K562 (cell line): ENCODE data around the gene GAB1. TPM values are rescaled to one million over a fixed set of nuclear protein-coding genes. Genes with fewer than 3 reads are reported as not detected.

Source experiments
- ATAC-seq: fragments of 200-7000 bp; cut with Tn5 transposase; 3 replicates; pipeline ENCODE4 v1.9.1; 2020; ENCODE audit warnings: moderate library complexity
- BruUV-seq: library from RNA; stranded (reverse); fragments of 400-500 nt; replicated peaks from 2 replicates; lab custom pipeline; 2021; lab: Mats Ljungman, UMichigan
- CTCF ChIA-PET: fragments of 300-600 bp; formaldehyde crosslinking; extraction: SDS; loops from one replicate; lab custom pipeline; 2021; ENCODE audit warnings: low intra/inter-chr PET ratio; lab: Yijun Ruan, JAX
- POLR2A ChIA-PET: fragments of 300-600, 350-650 bp; sonication (Branson Sonifier 250); formaldehyde crosslinking; extraction: SDS; loops from one replicate; lab custom pipeline; 2021; ENCODE audit warnings: antibody characterized with exemption, inconsistent platforms; lab: Yijun Ruan, JAX
- DNase-seq, 4 experiments: peaks; one replicate each; pipeline versions ENCODE4 v3.0.0 to v3.0.0-alpha.2; 2011 to 2018; ENCODE audit warnings: low spot score in 3 of 4, mixed read lengths in 3 of 4; ENCODE audit errors: extremely low read depth in 1 of 4
- FAIRE-seq: peaks from 2 replicates; lab custom pipeline; 2011; peaks lifted over from hg19 to GRCh38; lab: Jason Lieb, UNC
- H2AFZ ChIP-seq: 2 replicates; pipeline ENCODE4 v1.6.0; 2011; ENCODE audit warnings: low read depth, low read length, control low read depth, inconsistent platforms
- H3K27ac ChIP-seq: fragments of 200-600 bp; 3 replicates; pipeline ENCODE4 v1.8.0; 2011; ENCODE audit warnings: low read depth, mild to moderate bottlenecking, control low read depth, inconsistent platforms, low read length, moderate library complexity, mixed read lengths; ENCODE audit errors: extremely low read depth
- H3K27me3 ChIP-seq, 2 experiments: fragments of 300-600 bp in 1 of 2; 2 replicates in 1 of 2; 3 replicates in 1 of 2; pipeline versions ENCODE4 v1.6.0 to v1.8.0; 2011; ENCODE audit warnings: inconsistent platforms in 2 of 2, low read length in 2 of 2, mild to moderate bottlenecking in 1 of 2, mixed read lengths in 1 of 2, moderate library complexity in 1 of 2; ENCODE audit not compliant: control insufficient read depth in 2 of 2, insufficient read depth in 2 of 2
- H3K36me3 ChIP-seq: fragments of 300-600 bp; 3 replicates; pipeline ENCODE4 v1.8.0; 2011; ENCODE audit warnings: mild to moderate bottlenecking, low read length, inconsistent platforms; ENCODE audit not compliant: control insufficient read depth, insufficient read depth
- H3K4me1 ChIP-seq, 2 experiments: fragments of 200-600 bp in 1 of 2; replicated peaks in 1 of 2; 2 replicates in 1 of 2; 3 replicates in 1 of 2; pipeline versions ENCODE4 v1.5.1 to v1.8.0; 2011; ENCODE audit warnings: inconsistent platforms in 2 of 2, low read length in 2 of 2, mild to moderate bottlenecking in 1 of 2, mixed read lengths in 1 of 2, moderate library complexity in 1 of 2; ENCODE audit not compliant: control insufficient read depth in 2 of 2, insufficient read depth in 2 of 2
- H3K4me2 ChIP-seq: 2 replicates; pipeline ENCODE4 v1.6.1; 2011; ENCODE audit warnings: low read length, control low read depth, inconsistent platforms, mixed read lengths; ENCODE audit not compliant: insufficient read depth
- H3K4me3 ChIP-seq: fragments of 200-600 bp; sonication (generic), shearing (Covaris generic); 2 replicates; pipeline ENCODE4 v1.5.1; 2016; ENCODE audit warnings: control low read depth, inconsistent platforms
- H3K79me2 ChIP-seq: fragments of 200-600 bp; 3 replicates; pipeline ENCODE4 v1.8.0; 2011; ENCODE audit warnings: low read length, inconsistent platforms; ENCODE audit not compliant: control insufficient read depth, insufficient read depth
- H3K9ac ChIP-seq, 2 experiments: 2 replicates each; pipeline versions ENCODE4 v1.6.0 to v1.6.1; 2011; ENCODE audit warnings: low read depth in 2 of 2, low read length in 2 of 2, control low read depth in 1 of 2, inconsistent platforms in 1 of 2, mild to moderate bottlenecking in 1 of 2, mixed read lengths in 1 of 2; ENCODE audit not compliant: insufficient read depth in 1 of 2
- H3K9me1 ChIP-seq: one replicate; pipeline ENCODE4 v1.6.0; 2011; ENCODE audit warnings: inconsistent platforms, mild to moderate bottlenecking, low read length, moderate library complexity; ENCODE audit not compliant: control insufficient read depth, insufficient read depth
- H3K9me3 ChIP-seq: replicated peaks from 2 replicates; pipeline ENCODE4 v1.5.1; 2011; ENCODE audit warnings: low read depth, low read length, inconsistent platforms; ENCODE audit not compliant: control insufficient read depth, insufficient read depth
- H4K20me1 ChIP-seq: replicated peaks from 2 replicates; pipeline ENCODE4 v1.6.1; 2011; ENCODE audit warnings: low read length, inconsistent platforms, mixed read lengths; ENCODE audit not compliant: control insufficient read depth, insufficient read depth
- ETS1 ChIP-seq: conservative IDR thresholded peaks from 2 replicates; pipeline ENCODE4 v1.6.1; 2011; ENCODE audit warnings: low read depth, mild to moderate bottlenecking, low read length; ENCODE audit not compliant: control insufficient read depth
- HMG20A ChIP-seq: fragments of 450-650 bp; formaldehyde crosslinking; conservative IDR thresholded peaks from 2 replicates; pipeline ENCODE4 v1.4.0; 2020; ENCODE audit warnings: mild to moderate bottlenecking, mixed read lengths
- KAT8 ChIP-seq: fragments of 450-650 bp; IDR thresholded peaks from 2 replicates; pipeline ENCODE4 v1.6.1; 2016; ENCODE audit warnings: low read depth, mild to moderate bottlenecking
- NFIX ChIP-seq: fragments of 250-450 bp; sonication (Bioruptor Pico); IDR thresholded peaks from 2 replicates; pipeline ENCODE4 v1.4.0; 2020; ENCODE audit warnings: low read depth, mild to moderate bottlenecking, moderate library complexity
- TAF9B ChIP-seq: fragments of 450-650 bp; IDR thresholded peaks from 2 replicates; pipeline ENCODE4 v1.6.1; 2018; ENCODE audit warnings: mild to moderate bottlenecking; ENCODE audit not compliant: partially characterized antibody
- ZBTB12 ChIP-seq: fragments of 250-450 bp; sonication (Bioruptor Pico); IDR thresholded peaks from 2 replicates; pipeline ENCODE4 v1.4.0; 2020
- ZNF140 ChIP-seq: fragments of 250-450 bp; sonication (Bioruptor Pico); IDR thresholded peaks from 2 replicates; pipeline ENCODE4 v1.8.0; 2021; ENCODE audit warnings: moderate library complexity, mild to moderate bottlenecking, inconsistent platforms
- ZNF518B ChIP-seq: fragments of 250-450 bp; sonication (Bioruptor Pico); IDR thresholded peaks from 2 replicates; pipeline ENCODE4 v1.5.0; 2021; ENCODE audit warnings: mild to moderate bottlenecking, moderate library complexity
- ZNF707 ChIP-seq: fragments of 250-450 bp; sonication (Bioruptor Pico); conservative IDR thresholded peaks from 2 replicates; pipeline ENCODE4 v1.8.0; 2022; ENCODE audit warnings: inconsistent platforms, mild to moderate bottlenecking, moderate library complexity
- ZNF740 ChIP-seq, 3 experiments: fragments of 200-800 bp in 1 of 3; sonication (Bioruptor generic) in 1 of 3; sonication (generic) in 1 of 3; formaldehyde crosslinking in 1 of 3; IDR thresholded peaks; 2 replicates each; pipeline versions ENCODE4 v1.6.1 to v1.8.0; 2016 to 2022; ENCODE audit warnings: mild to moderate bottlenecking in 2 of 3, missing compliant biosample characterization in 2 of 3, missing genetic modification characterization in 2 of 3, missing genetic modification reagents in 1 of 3
- WGBS: fragments of 100-300 bp; shearing (Covaris generic); methylation state at CpG from one replicate; pipeline ENCODE4 v1.1.6; 2016; ENCODE audit warnings: low coverage, mixed read lengths; ENCODE audit not compliant: insufficient coverage; ENCODE audit errors: missing lambda C conversion rate; 5-methylcytosine and 5-hydroxymethylcytosine counted together
- in situ Hi-C: fragments of 300-500 bp; cut with MboI; formaldehyde crosslinking; loops from 4 replicates; pipeline ENCODE4 v1.15.0; 2018; ENCODE audit warnings: inconsistent platforms, mixed read lengths
- intact Hi-C: fragments of 100-400 bp; cut with micrococcal nuclease; formaldehyde crosslinking; loops from 2 replicates; pipeline ENCODE4 v1.14.2; 2022
- polyA plus RNA-seq, 8 experiments: library from polyadenylated mRNA; depleted of rRNA in 4 of 8; stranded (reverse) in 5 of 8; unstranded in 3 of 8; fragments of >200 nt; fragmentation: Nextera tagmentation in 2 of 8; fragmentation: Illumina TruSeq in 1 of 8; extraction: Ambion mirVana in 2 of 8; extraction: Trizol in 1 of 8; gene quantifications; 2 replicates each; pipeline versions ENCODE4 v1.2.1 to v1.2.3, GENCODE V29; 2011 to 2014; ENCODE audit warnings: inconsistent platforms in 1 of 8, missing spikeins in 1 of 8
- total RNA-seq, 7 experiments: library from RNA; depleted of rRNA in 6 of 7; stranded (reverse); fragments of >200 nt in 6 of 7; fragmentation: Illumina TruSeq in 2 of 7; extraction: Trizol in 2 of 7; gene quantifications; 2 replicates each; pipeline versions ENCODE4 v1.2.1 to v1.2.3, GENCODE V29; 2011 to 2021; ENCODE audit warnings: low replicate concordance in 1 of 7

The GAB1 gene
- total and polyA plus RNA-seq, 9 of the 15 experiments (the other 6 are each of a cell fraction or from before 2014, with no cell fraction given): 1.3 to 14.6 (median 7.5) TPM

- Histone ChIP-seq H3K4me2 (no peak overlapping the region), H3K9me3 (no peaks in the 10 kb centered on the region), H3K9ac (no peak overlapping the region), H3K4me3 (no peak overlapping the region), H3K27ac (no peak overlapping the region)
- ATAC-seq: no peak
- CTCF ChIA-PET: no interaction called here
- TF ChIP-seq ZNF518B (CRISPR knock-in tag) (no peak), TAF9B (no peak), ETS1 (no peak), ZNF140 (no peak), ZNF740 (CRISPR knock-in tag; IDR thresholded peaks at IDR 0.05) (no peak), ZNF740 (tag; IDR thresholded peaks at IDR 0.05) (no peak), KAT8 (no peak), ZBTB12 (CRISPR knock-in tag) (no peak), ZNF707 (CRISPR knock-in tag) (no peak), NFIX (no peak), HMG20A (no peak)
- TF ChIP-seq, all 486 proteins: peak for 0
- POLR2A ChIA-PET: interaction anchor here (1.6 kb wide), 1 partner anchor 10 kb away, joined by 7 read pairs; no protein-coding TSS in a partner anchor
- Histone ChIP-seq H2AFZ (no peak overlapping the region), H3K9me1 (no peaks in the 10 kb centered on the region), H4K20me1 (no peaks in the 10 kb centered on the region), H3K4me1 (no peaks in the 10 kb centered on the region), H3K27me3 (no peaks in the 10 kb centered on the region; a peak in 1 of 5 replicates), H3K36me3 (no peaks in the 10 kb centered on the region), H3K79me2 (no peaks in the 10 kb centered on the region)
- in situ Hi-C loops: no loop called here
- WGBS: 0% methylated on average over 1 of the region's 1 CpG
- intact Hi-C loops: no loop called here
- no peak for FAIRE-seq
- BruUV-seq: no TSS peak
- no peak for DNase-seq
Measured at GRCh38 chr4:143292858-143293257, 43.8 kb upstream of the GAB1 start.
